Lower leg skin (tissue), 4 donors: ENCODE data around the gene NSDHL. TPM values are rescaled to one million over a fixed set of nuclear protein-coding genes. Genes with fewer than 3 reads are reported as not detected.

ENCODE experiments used
- DNase-seq, 2 donors: peaks; one replicate each; pipeline ENCODE4 v3.0.0-alpha.2; 2019; ENCODE audit warnings: low spot score in 2 of 2
- H3K4me3 ChIP-seq: fragments of 200-600 bp; sonication (generic); 2 replicates; pipeline ENCODE4 v1.5.1; 2017; ENCODE audit warnings: mild to moderate bottlenecking, low read depth; ENCODE audit not compliant: poor library complexity, severe bottlenecking
- CTCF ChIP-seq, 3 donors: fragments of 450-650 bp; IDR thresholded peaks; one replicate each; pipeline ENCODE4 v1.5.1; 2016; ENCODE audit warnings: antibody characterized with exemption in 3 of 3, mild to moderate bottlenecking in 3 of 3, moderate library complexity in 2 of 3
- POLR2A ChIP-seq, 2 donors: fragments of 450-650 bp; IDR thresholded peaks; one replicate each; pipeline ENCODE4 v1.6.1; 2016 to 2017; ENCODE audit warnings: antibody characterized with exemption in 2 of 2, mild to moderate bottlenecking in 1 of 2, moderate library complexity in 1 of 2
- WGBS, 2 donors: methylation state at CpG; one replicate each; pipeline ENCODE4 v1.1.5; 2018; 5-methylcytosine and 5-hydroxymethylcytosine counted together
- intact Hi-C: fragments of 100-400 bp; cut with DNase I; formaldehyde crosslinking; loops from one replicate; pipeline ENCODE4 v1.15.0; 2023; ENCODE audit warnings: low total_unique reads
- total RNA-seq, 4 donors: library from RNA; depleted of rRNA; stranded (reverse); fragments of >200 nt; gene quantifications; one replicate each; pipeline ENCODE4 v1.1.0, GENCODE V29; 2016

The NSDHL gene
- total RNA-seq, 4 donors from 2014 or later: 13.2 to 22.5 (median 17.9) TPM

- no peak overlapping the region for H3K4me3 ChIP-seq
- DNase-seq: no peak
- TF ChIP-seq CTCF (IDR thresholded peaks at IDR 0.05) (no peak), POLR2A (IDR thresholded peaks at IDR 0.05) (no peak)
- intact Hi-C loops: no loop called here
- 53 to 71% methylated on average over 15 to 17 of the region's 17 CpGs for WGBS, 2 donors
These were observed 34.5 kb downstream of the NSDHL start for GRCh38 chrX:152865232-152865920.

- DNase-seq: no peak
- intact Hi-C loops: no loop called here
- 75 to 82% methylated on average over 5 of the region's 5 CpGs for WGBS, 2 donors
- TF ChIP-seq POLR2A (IDR thresholded peaks at IDR 0.05) (no peak), CTCF (IDR thresholded peaks at IDR 0.05) (no peak)
- no peak overlapping the region for H3K4me3 ChIP-seq
These were observed 35.5 kb downstream of the NSDHL start for GRCh38 chrX:152866386-152866785.

- TF ChIP-seq CTCF (IDR thresholded peaks at IDR 0.05): no peak
- DNase-seq: no peak
- WGBS, 2 donors: 88 to 97% methylated on average over 5 to 7 of the region's 7 CpGs
- intact Hi-C loops: no loop called here
- no peak overlapping the region for H3K4me3 ChIP-seq
These were observed 39.1 kb downstream of the NSDHL start for GRCh38 chrX:152869972-152870371.

- 68 to 84% methylated on average over 7 to 9 of the region's 9 CpGs for WGBS, 2 donors
- DNase-seq: no peak
- TF ChIP-seq CTCF (IDR thresholded peaks at IDR 0.05): no peak
- no peak for TF ChIP-seq POLR2A (IDR thresholded peaks at IDR 0.05)
- no peak overlapping the region for H3K4me3 ChIP-seq
- intact Hi-C loops: no loop called here
These were observed 40.4 kb downstream of the NSDHL start for GRCh38 chrX:152871260-152871659.

GRCh38 chrX:152872522-152872921, 41.7 kb downstream of the NSDHL start:
- TF ChIP-seq CTCF (IDR thresholded peaks at IDR 0.05): no peak
- no peak for TF ChIP-seq POLR2A (IDR thresholded peaks at IDR 0.05)
- WGBS, 2 donors: 61 to 76% methylated on average over 1 to 2 of the region's 2 CpGs
- DNase-seq: no peak
- H3K4me3 ChIP-seq: no peak overlapping the region
- intact Hi-C loops: no loop called here

- TF ChIP-seq POLR2A (IDR thresholded peaks at IDR 0.05) (no peak), CTCF (IDR thresholded peaks at IDR 0.05) (no peak)
- DNase-seq: no peak
- H3K4me3 ChIP-seq: no peak overlapping the region
- intact Hi-C loops: no loop called here
- 71 to 81% methylated on average over 2 of the region's 2 CpGs for WGBS, 2 donors
These were observed 42.5 kb downstream of the NSDHL start for GRCh38 chrX:152873361-152873760.
